Measurements from ENCODE around the gene KRTAP10-1. TPM values are rescaled to one million over a fixed set of nuclear protein-coding genes. Genes with fewer than 3 reads are reported as not detected.

Gene KRTAP10-1
- total RNA-seq, 1 donor from 2014 or later: not detected

DNA sequence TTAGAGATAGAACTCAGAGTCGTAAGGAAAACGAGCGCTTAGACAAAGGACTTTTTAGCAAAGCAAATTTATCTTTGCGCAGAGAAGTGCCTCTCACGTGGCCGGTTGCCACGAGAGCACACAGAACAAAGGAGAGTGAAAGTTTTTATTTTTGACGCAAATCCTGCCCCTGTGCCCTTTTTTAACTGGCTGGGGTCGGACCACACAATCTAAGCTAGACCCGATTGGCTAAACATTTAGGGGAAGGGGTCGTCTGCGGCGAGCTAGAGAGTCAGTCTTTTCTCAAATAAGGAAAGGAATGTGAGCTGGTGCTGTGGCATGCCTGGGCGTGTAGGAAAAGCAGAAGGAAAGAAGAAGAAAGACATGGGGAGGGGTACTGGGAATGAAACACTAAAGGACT, 8.9 kb upstream of the KRTAP10-1 start:
- DNase-seq (ENCODE audit: low read depth in 2 of 2): peak in 1 of 2 donors; percentile 23

DNA sequence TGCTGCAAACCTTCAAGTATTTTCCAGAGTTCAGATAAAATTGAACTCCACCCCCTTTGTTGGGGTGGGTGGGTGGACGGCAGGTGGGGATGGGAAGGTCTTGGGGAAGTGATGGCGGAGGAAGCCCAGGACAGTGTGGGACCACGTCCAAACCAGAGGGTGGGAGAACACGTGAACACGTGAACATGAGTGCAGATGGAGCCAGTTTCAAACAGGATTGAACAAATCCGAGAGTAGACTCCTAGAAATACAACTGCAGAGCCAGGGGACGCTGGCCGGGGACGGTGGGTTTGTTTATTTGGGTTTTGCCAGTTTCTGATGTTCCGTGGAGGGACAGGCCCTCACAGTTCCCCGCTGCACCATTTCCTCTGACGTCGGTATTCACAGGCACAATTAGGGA, 8.4 kb upstream of the KRTAP10-1 start:
- no peak for DNase-seq (ENCODE audit: low read depth in 2 of 2)

DNA sequence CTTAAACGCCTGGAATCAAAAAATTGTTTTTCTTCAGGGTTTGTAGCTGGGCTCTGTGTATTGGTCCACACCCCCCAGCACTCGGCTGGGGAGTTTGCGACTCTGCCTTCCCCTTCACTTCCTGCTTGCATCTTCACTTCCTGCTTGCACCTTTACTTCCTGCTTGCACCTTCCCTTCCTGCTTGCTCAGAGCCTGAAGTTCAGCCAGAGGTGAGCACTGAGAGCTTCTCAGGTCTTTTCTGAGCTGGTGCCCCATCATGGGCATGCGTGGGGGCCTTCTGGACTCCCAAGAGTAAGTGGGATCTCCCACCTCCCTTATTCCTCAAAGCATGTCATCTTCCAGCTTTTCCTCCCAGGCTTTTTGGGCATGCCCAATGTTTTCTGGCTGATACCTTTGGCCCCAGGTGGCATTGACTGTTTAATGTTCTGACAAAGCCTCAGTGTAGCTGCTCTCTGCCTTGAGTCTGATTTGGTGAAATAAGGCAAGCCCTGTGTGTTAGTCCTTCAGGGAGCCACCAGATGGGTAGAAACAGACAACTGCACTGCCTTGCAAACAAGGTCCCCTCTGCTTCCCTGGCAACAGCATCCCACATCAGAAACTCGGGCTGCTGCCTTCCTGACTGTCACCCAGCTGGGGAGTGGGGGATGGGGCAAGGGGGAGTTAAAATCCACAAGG, 7.8 kb upstream of the KRTAP10-1 start:
- no peak for DNase-seq (ENCODE audit: low read depth in 2 of 2)

DNA sequence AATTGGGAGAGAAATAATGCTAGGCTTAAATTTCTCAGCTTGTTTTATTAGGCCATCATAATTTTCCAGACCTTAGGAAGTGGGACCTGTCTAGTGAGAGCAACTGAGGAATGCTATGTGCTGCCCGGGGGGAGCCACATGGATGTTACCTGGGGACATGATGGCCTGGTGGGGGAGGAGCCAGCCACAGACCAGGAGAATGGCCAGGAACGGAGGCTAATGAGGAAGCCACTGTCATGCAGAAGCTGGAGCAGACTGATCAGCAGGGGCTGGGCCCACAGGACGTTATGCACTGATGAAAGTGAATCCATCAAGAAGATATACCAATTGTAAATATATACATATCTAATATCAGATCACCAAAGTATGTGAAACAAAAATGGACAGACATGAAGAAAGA, 4.6 kb upstream of the KRTAP10-1 start:
- DNase-seq (ENCODE audit: low read depth in 2 of 2): no peak

DNA sequence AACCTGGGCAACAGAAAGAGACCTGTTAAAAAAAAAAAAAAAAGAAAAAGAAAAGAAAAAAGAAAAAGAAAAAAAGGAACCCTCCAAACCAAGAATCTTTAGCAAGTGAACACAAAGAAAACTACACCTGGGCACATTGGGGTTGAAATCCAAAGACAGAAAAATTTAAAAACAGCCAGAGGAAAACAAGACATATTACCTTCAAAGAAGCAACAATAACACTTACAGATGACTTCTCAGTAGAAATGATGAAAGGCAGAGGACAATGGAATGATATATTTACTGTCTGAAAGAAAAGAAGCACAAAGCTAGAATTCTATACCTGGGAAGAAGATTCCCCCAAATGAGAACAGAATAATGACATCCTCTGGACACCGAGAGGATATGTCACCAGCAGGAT, 2.7 kb upstream of the KRTAP10-1 start:
- DNase-seq (ENCODE audit: low read depth in 2 of 2): no peak

DNA sequence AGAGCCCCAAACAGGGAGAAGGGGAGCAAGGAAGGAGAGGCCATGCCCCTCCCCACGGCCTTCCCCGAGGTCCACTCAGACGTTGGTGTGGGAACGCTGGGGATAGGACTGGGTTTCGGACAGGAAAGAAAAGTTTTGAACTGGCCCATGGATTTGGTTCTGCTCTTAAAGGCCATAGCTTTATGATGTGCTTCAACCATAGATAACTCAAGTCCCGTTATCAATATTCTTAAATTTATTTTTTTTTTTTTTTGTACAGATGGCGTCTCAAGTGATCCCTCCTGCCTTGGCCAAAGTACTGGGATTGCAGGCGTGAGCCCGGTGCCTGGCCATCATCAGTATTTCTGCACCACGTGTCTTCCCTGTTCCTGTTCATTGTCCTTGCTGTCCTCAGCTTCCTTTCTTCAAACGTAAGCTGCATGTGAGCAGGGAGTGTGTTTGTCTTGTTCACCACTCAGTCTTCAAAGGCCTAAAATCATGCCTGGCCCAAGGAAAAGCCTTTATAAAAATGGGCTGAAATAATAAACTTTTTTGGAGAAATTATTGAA, 820 bp upstream of the KRTAP10-1 start:
- DNase-seq (ENCODE audit: low read depth in 2 of 2): no peak

DNA sequence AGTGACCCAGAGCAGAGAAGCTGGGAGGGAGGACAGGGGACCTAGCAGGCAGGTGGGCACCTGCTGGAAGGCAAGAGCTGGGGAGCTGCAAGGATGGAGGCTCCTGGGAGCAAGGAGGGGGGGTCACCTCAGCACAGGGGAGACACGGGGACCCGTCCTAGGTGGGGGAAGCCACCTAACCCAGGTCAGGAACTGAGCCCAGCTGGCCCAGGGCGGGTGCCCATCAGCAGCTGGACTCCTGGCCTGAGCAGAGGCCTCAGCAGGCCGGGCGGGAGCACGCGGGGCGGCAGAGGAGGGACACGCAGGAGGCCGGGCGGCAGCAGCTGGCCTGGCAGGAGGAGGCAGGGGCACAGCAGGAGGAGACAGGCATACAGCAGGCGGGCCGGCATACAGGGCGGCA, 949 bp downstream of the KRTAP10-1 start:
- DNase-seq (ENCODE audit: low read depth in 2 of 2): no peak

DNA sequence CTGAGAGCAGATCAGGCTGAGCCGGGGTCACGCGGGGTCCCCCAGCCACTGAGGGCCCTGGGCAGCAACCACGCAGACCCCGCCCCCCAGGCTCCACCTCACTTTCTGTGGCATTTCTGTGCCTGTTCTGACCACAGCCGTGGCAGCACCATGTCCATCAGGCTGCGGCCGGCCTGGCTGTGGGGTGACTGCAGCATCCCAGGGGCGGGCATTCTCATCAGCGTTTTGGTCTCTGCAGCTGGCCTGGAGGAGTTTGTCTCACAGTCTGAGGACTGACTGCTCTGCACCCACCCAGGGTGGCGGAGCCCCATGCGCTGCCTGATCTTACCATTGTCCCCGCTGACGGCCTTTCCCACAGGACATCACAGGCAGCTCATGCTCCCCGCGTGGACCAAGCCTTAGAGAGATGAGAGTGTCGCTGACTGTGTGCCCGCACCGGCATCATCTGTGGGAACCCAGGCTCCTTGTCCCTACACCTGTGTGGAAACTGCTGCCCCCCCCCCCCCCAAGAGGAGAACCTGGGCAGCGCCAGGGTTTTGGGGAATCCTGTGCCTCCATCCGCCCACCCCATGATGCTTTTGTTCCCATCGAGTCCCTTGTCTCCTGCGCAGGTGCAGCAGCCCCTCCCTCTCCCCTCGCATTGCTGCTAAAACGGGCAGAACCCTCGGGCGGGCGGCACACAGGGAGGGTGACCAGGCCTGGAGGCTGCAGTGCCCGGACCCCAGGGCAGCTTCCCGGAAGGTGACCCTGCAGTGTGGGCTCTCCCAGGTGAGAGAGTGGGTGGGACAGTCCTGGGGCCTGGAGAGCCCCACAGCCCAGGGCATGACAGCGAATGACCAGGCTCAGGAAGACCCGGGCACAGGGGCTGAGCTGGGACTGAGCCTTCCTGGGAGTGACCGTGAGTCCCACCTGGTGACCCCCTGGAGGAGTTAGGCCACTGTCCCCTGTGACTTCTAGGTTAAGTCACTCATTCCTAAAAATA, 1.8 kb downstream of the KRTAP10-1 start:
- DNase-seq (ENCODE audit: low read depth in 2 of 2): no peak

DNA sequence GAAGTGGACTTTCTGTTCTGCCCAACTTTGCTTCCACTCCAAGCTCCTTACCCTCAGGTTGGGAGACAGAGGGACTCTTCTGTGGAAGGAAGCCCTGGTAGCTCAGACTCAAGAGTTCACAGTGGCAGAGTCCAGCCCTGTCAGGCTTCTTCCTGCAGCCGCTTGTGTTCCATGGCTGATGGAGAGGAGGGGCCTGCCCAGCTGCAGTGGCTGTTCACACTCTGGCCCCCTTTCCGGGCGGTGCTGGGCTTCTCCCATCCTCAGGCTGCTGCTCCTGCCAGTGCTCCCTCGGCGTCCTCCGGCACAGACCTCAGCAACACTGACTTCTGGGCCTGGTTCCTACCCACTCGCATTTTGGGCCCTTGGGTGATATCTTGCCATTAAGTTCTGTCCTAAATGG, 4.0 kb downstream of the KRTAP10-1 start:
- no peak for DNase-seq (ENCODE audit: low read depth in 2 of 2)

DNA sequence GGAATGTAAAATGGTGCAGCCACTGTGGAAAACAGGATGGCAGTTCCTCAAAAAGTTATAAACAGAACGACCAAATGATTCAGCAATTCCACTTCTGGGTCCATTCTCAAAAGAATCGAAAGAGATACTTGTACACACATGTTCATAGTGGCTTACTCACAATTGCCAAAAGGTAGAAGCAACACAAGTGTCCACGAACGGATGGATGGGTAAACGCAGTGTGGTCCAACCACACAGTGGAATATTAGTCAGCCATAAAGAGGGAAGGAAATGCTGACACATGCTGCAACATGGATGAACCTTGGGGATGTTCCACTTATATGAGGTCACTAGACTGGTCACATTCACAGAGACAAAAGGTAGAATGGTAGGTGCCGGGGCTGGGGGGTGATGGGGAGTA, 5.3 kb downstream of the KRTAP10-1 start:
- no peak for DNase-seq (ENCODE audit: low read depth in 2 of 2)

DNA sequence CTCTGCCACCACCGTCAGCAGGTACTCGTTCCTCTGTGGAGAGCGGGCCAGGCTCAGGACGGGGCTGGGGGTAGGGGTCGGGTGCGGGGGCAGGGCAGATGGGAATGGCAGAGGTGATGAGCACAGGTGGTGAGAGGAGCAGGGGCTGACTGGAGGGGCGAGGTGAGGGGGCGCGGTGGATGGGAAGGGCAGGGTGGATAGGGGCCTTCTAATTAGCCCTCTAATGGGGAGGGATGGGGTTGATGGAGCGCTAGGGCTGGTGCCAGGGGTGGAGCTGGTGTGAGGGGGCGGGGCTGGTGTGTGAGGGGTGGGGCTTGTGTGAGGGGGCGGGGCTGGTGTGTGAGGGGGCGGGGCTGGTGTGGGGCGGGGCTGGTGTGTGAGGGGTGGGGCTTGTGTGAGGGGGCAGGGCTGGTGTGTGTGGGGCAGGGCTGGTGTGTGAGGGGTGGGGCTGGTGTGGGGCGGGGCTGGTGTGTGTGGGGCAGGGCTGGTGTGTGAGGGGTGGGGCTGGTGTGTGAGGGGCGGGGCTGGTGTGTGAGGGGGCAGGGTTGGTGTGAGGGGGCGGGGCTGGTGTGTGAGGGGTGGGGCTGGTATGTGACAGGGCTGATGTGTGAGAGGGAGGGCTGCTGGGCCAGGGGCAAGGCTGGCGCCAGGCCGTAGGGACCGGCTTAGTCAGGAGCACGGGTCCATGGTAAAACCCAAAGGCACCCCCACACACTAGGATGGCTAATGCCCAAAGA, 5.9 kb downstream of the KRTAP10-1 start:
- no peak for DNase-seq (ENCODE audit: low read depth in 2 of 2)

DNA sequence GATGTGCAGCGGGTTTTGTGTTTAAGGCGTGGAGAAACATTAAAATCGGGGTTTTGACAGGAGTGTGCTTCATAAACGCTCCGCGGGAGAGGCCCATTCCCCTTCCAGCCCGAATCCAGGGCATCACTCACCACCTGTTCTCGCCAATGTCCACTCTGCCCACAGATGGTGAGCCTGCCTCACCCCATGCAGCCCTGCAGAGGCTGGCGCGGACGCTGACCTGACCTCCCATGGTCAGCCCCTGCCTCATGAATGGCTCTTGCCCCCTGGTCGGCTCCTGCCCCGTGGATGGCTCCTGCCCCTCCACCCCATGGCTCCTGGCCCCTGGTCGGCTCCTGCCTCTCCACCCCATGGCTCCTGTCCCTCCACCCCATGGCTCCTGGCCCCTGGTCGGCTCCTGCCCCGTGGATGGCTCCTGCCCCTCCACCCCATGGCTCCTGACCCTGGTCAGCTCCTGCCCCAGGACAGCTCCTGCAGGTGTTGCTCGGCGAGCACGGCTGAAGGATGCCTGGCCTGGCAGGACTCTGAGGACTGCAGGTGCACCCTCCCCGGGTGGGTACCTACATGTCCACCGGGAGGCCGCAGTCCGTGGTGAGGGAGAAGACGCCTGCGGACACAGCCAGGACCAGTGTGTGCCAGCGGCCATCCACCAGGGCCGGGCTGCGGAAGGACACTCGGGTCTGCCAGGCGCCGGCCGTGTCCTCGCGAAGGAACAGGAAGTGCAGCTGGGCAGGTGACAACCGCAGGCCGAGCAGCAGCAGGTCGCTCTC, 6.7 kb downstream of the KRTAP10-1 start:
- no peak for DNase-seq (ENCODE audit: low read depth in 2 of 2)

DNA sequence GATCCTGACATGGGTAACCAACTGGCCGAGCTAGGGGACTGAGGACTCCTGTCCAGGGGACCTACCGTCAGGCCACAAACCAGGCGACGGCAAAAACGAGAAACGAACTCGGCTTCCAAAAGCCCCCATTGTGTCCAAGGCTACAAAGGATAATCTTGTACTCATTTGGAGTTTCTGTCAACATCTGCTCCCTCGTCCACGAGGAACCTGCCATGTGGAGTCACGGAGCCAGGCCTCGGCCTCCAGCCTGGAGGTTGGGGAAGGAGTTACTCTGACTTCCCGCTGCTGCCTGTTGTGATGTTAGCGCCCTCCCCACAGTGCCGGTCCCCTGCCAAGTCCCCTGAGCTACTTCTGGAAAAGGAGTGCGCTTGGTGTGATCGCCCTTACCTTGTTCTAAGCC, 7.3 kb downstream of the KRTAP10-1 start:
- no peak for DNase-seq (ENCODE audit: low read depth in 2 of 2)

DNA sequence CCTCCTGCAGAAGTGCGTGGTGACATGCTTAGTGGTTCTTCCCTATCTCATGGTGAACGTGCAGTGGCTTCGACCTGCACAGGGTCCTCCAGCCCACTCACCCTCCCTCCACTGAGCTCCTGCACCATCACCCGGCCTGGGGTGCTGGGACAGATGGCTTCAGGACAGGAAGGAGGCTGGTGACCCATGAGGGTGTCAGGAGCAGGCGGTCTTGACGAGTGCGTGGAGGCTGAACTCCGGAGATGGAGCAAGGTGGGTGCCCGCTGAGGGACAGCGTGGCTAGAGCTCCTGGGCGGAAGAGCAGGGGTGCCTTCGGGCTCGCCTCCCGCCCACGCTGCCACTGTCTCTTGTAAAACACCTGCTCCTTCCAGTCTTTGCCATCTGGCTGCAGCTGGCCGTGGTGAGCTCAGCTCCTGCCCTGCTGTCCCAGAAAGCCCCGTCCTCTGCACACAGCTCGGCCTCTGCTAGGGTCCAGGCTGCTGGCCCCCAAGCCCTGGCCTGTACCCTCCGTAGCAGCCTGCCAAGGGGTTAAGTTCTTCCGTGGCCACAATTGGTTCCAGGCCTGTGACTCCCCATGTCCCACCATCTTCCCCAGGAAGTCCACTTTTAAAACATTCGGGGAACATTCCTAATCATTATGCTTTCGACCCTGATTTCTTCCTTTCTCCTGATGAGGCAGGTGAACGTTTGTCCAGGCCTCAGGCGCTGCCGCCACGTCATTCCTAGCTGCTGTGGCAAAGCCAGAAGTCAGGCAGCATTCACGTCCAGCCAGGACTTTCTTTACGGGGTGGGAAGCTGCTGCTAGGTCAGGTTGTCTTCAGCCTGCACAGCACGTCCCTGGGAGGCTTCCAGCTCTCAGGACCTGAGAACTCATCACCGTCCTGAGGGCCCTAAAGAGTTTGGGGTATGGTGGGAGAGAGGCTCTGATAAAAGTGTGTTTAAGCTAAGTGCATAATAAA, 8.1 kb downstream of the KRTAP10-1 start:
- DNase-seq (ENCODE audit: low read depth in 2 of 2): no peak

DNA sequence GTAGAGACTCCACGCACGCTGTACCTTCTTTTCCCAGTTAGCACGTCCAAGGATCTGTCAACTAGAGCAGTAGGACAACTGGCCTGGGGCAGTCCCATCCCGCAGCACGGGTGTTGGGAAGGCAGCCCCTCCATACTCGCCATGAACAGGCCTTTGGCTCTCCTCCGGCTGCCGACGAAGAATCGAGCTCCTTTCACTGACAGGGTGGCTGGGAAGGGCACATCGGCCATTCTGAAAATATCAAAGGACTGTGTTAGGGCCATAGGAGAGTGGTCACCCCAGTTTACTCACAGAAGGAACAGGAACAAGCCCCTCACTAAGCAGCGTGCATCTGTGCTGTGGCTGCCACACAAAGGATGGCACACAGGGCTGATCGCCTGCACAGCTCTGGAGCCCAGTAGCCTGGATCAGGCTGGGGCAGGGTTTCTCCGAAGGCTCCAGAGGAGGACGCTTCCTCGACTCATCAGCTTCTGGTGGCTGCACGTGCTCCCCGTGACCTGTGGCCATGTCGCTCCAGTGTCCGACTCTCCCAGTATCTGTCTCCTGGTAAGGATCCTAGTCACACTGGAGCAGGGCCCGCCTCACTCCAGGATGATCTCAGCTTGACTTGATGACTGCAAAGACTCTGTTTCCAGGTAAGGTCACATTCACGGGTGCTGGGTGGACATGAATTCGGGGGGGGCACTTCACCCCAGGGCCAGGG, 8.9 kb downstream of the KRTAP10-1 start:
- no peak for DNase-seq (ENCODE audit: low read depth in 2 of 2)

DNA sequence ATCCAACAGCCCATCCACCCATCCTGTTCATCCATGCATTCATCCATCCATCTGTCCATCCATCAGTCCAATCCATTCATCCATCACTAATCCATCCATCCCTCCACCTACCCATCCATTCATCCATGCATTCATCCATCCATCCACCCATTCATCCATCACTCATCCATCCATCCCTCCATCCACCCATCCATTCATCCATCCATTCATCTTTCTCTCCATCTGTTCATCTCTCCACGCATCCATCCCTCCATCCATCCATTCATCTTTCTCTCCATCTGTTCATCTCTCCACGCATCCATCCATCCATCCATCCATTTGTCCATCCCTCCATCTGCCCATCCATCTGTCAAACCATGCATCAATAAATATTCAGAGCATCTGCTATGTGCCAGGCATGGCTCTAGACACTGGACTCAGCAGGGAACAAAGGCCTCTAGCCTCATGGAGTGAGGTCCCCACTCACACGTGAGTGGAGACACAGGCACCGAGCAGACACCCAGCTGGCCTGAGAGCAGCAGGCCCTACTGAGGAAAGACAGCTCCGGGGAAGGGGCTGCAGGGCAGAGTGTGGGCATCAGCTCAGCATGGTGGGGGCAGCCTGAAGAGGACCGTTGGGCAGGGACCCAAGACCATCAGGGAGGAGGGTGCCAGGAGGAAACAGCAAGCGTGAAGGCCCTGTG, 9.6 kb downstream of the KRTAP10-1 start:
- DNase-seq (ENCODE audit: low read depth in 2 of 2): no peak

DNA sequence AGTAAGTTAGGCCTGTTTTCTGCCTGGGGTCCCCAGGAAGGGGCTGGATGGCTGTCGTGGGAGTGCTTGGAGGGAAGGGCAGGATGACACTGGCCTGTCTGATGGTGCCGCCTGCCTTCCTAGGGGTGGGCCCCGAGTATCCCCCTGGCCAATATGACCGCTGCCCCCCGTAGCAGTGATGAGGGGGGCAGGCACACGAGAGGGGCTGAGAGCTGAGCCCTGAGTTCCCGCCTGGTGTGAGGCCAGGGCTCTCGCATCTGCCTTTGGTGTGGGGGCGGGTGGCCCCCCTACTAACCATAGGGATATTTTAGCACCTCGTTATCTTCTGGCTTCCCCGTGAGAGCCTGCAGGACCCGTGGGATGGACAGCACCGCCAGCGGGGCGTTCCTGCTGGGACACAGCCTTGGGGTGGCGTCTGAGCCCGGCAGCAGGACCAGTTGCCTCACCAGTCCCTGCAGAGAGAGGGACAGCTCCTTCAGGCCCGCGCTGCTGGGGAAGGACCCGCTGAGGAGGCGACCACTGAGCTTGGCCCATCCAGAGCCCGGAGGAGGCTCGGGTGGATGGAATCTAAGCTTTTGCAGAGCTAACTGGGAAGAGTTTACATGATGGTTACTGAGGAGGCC, 10.4 kb downstream of the KRTAP10-1 start:
- DNase-seq (ENCODE audit: low read depth in 2 of 2): no peak

DNA sequence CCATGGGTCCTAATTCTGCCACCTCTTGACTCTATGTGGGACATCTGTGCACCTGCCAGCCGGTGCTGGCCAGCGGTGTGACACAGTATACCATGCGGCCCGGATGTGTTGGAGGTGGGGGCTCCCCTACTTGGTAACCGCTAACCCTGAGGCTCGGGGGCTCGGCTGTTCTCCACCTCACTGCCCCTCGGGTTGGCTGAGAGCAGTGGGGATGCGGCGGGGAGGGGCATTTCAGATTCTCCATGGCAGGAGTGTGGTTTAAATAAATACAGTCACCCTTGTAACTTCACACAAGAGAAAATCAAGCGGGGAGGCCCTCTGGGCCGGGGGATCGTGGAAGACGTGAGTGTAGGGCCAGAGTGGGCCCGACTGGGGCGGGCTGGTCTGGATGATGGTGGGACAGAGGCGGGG, 11.0 kb downstream of the KRTAP10-1 start:
- DNase-seq (ENCODE audit: low read depth in 2 of 2): no peak
